Smooth muscle cell (in vitro differentiated cells): Measurements from ENCODE around the gene SHROOM3. TPM values are rescaled to one million over a fixed set of nuclear protein-coding genes. Genes with fewer than 3 reads are reported as not detected.

Experiments
- DNase-seq: peaks from one replicate; lab custom pipeline; 2025; ENCODE audit not compliant: unreplicated experiment; lab: John Stamatoyannopoulos, UW
- H2AFZ ChIP-seq: fragments of 200-600 bp; sonication (generic); 2 replicates; pipeline ENCODE4 v1.6.0; 2016; ENCODE audit warnings: antibody characterized with exemption, low read depth, mild to moderate bottlenecking
- H3F3A ChIP-seq: fragments of 200-600 bp; sonication (generic); 2 replicates; pipeline ENCODE4 v1.6.0; 2017; ENCODE audit warnings: antibody characterized with exemption, low read depth
- H3K27ac ChIP-seq: fragments of 200-600 bp; sonication (generic); 2 replicates; pipeline ENCODE4 v1.5.1; 2016; ENCODE audit warnings: low read depth, mild to moderate bottlenecking
- H3K27me3 ChIP-seq: fragments of 200-600 bp; sonication (generic); 2 replicates; pipeline ENCODE4 v1.6.1; 2016; ENCODE audit warnings: low read depth, mild to moderate bottlenecking
- H3K36me3 ChIP-seq: fragments of 200-600 bp; sonication (generic); 2 replicates; pipeline ENCODE4 v1.5.1; 2016; ENCODE audit warnings: low read depth
- H3K4me1 ChIP-seq: fragments of 200-600 bp; sonication (generic); 2 replicates; pipeline ENCODE4 v1.5.1; 2016; ENCODE audit warnings: low read depth
- H3K4me2 ChIP-seq: fragments of 200-600 bp; sonication (generic); 2 replicates; pipeline ENCODE4 v1.6.0; 2016; ENCODE audit warnings: mild to moderate bottlenecking
- H3K4me3 ChIP-seq: fragments of 200-600 bp; sonication (generic); 2 replicates; pipeline ENCODE4 v1.5.1; 2016; ENCODE audit warnings: mild to moderate bottlenecking
- H3K79me2 ChIP-seq: fragments of 200-600 bp; sonication (generic); 2 replicates; pipeline ENCODE4 v1.6.0; 2016; ENCODE audit warnings: low read depth, mild to moderate bottlenecking
- H3K9ac ChIP-seq: fragments of 200-600 bp; sonication (generic); 2 replicates; pipeline ENCODE4 v1.6.0; 2016; ENCODE audit warnings: low read depth
- H3K9me3 ChIP-seq: fragments of 200-600 bp; sonication (generic); replicated peaks from 2 replicates; pipeline ENCODE4 v1.5.1; 2016; ENCODE audit warnings: low read depth
- H4K20me1 ChIP-seq: fragments of 200-600 bp; sonication (generic); 2 replicates; pipeline ENCODE4 v1.6.0; 2016; ENCODE audit warnings: low read depth
- CTCF ChIP-seq: fragments of 200-600 bp; sonication (generic); IDR thresholded peaks from 2 replicates; pipeline ENCODE4 v1.5.1; 2017; ENCODE audit warnings: borderline replicate concordance, mild to moderate bottlenecking, antibody characterized with exemption; ENCODE audit not compliant: insufficient read depth, poor library complexity, severe bottlenecking
- WGBS: methylation state at CpG from one replicate; pipeline ENCODE4 v1.1.7; 2016; ENCODE audit warnings: low lambda C conversion rate; 5-methylcytosine and 5-hydroxymethylcytosine counted together
- polyA plus RNA-seq: library from polyadenylated mRNA; unstranded; fragments of >200 nt; fragmentation: Nextera tagmentation; extraction: Ambion mirVana; gene quantifications from 2 replicates; pipeline ENCODE4 v1.2.1, GENCODE V29; 2016
- total RNA-seq: library from RNA; depleted of rRNA; stranded (reverse); fragments of >200 nt; gene quantifications from 2 replicates; pipeline ENCODE4 v1.2.3, GENCODE V29; 2014

The SHROOM3 gene
- total and polyA plus RNA-seq, 2 experiments from 2014 or later, result 10.0 to 31.9 TPM

GRCh38 chr4:76585897-76586360, 150.9 kb downstream of the SHROOM3 start:
- Histone ChIP-seq H3K9me3 (no peaks in the 10 kb centered on the region), H4K20me1 (no peaks in the 10 kb centered on the region), H3K27me3 (no peaks in the 10 kb centered on the region), H3K4me2 (peak overlapping the region; percentile 90), H3K4me3 (peak overlapping the region; percentile 44), H2AFZ (peak overlapping the region; percentile 83), H3K4me1 (peaks cover 50% of the 10 kb centered on the region), H3K36me3 (no peaks in the 10 kb centered on the region), H3K27ac (peak overlapping the region; percentile 82), H3F3A (peaks cover 17% of the 10 kb centered on the region), H3K79me2 (peaks cover 13% of the 10 kb centered on the region), H3K9ac (peak overlapping the region; percentile 79)
- no peak for TF ChIP-seq CTCF
- DNase-seq, result peak; percentile 8
- 2% methylated on average over 28 of the region's 28 CpGs for WGBS

DNA sequence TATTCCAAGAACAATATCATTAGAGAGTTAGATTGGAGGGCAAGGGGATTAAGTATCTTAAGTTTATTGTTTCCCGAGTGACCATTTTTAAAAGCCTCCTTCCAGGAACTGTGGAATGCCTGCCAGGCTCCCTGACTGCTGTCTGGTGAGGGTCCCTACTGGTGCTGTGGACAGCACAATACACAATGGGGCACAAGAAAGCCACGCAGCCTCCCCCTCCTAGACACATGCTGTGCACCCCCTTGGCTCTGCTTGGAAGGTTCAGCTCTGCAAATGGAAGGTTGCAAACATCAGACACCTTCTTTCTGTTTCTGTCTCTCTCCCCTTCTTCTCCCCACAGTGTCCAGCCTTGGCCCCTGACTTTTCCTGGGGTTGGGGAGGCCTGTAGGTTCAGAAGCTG, 153.2 kb downstream of the SHROOM3 start:
- no peak for TF ChIP-seq CTCF
- DNase-seq, result no peak
- Histone ChIP-seq H3K9ac (no peak overlapping the region), H3K27me3 (no peaks in the 10 kb centered on the region), H3K9me3 (no peaks in the 10 kb centered on the region), H3K4me2 (peak overlapping the region; percentile 90), H3K4me1 (peaks cover 54% of the 10 kb centered on the region), H2AFZ (no peak overlapping the region), H3K27ac (peak overlapping the region; percentile 99), H3K36me3 (no peaks in the 10 kb centered on the region), H3K79me2 (peaks cover 13% of the 10 kb centered on the region), H4K20me1 (no peaks in the 10 kb centered on the region), H3F3A (peaks cover 12% of the 10 kb centered on the region), H3K4me3 (peak overlapping the region; percentile 44)
- WGBS, result 69% methylated on average over 2 of the region's 2 CpGs

DNA sequence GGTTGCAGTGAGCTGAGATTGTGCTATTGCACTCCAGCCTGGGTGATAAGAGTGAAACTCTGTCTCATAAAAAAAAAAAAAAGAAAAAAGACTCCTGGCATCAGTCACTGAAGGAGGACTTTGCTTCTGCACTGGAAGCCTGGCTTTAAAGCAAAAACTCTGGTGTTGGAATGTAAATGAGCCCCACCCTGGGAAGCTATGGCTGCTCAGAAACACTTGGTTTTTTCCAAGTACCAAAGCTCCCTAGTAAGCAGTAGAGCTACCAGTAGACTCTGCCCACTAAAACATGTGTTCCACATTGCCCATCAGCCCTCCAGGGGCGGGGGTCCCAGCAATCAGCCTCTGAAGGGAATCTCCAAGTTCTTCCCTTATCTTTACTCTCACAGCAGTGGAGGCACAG, 154.4 kb downstream of the SHROOM3 start:
- H3K27ac ChIP-seq, result peak overlapping the region; percentile 99
- H3K27me3 ChIP-seq, result no peaks in the 10 kb centered on the region
- peaks cover 12% of the 10 kb centered on the region for H3F3A ChIP-seq
- no peaks in the 10 kb centered on the region for H3K9me3 ChIP-seq
- DNase-seq, result no peak
- H3K4me1 ChIP-seq, result peaks cover 53% of the 10 kb centered on the region
- no peaks in the 10 kb centered on the region for H4K20me1 ChIP-seq
- H3K4me3 ChIP-seq, result peak overlapping the region; percentile 8
- H3K9ac ChIP-seq, result peak overlapping the region; percentile 83
- peaks cover 13% of the 10 kb centered on the region for H3K79me2 ChIP-seq
- H3K36me3 ChIP-seq, result no peaks in the 10 kb centered on the region
- 56% methylated on average over 1 of the region's 1 CpG for WGBS
- H3K4me2 ChIP-seq, result peak overlapping the region; percentile 68
- TF ChIP-seq CTCF, result no peak
- no peak overlapping the region for H2AFZ ChIP-seq
